HG03457 (cell line): ENCODE data around the gene RSPH10B2.
"Not testable (repeated sequence)": the region's sequence is repeated elsewhere in the genome, so short reads cannot be mapped to it uniquely, and the experiment has no call there.

Source experiments
- ATAC-seq: cut with Tn5 transposase; IDR thresholded peaks from one replicate; pipeline ENCODE4 v1.9.1; 2021; ENCODE audit warnings: moderate number of reproducible peaks; ENCODE audit not compliant: unreplicated experiment

Gene RSPH10B2

GRCh38 chr7:6837081-6837480 is 83.2 kb downstream of the RSPH10B2 start:
- ATAC-seq: not testable (repeated sequence)

GRCh38 chr7:6842278-6842921 is 88.5 kb downstream of the RSPH10B2 start:
- ATAC-seq: not testable (repeated sequence)

GRCh38 chr7:6843092-6843491 is 89.2 kb downstream of the RSPH10B2 start:
- ATAC-seq: not testable (repeated sequence)

- not testable (repeated sequence) for ATAC-seq
Observed at GRCh38 chr7:6843654-6844053, 89.8 kb downstream of the RSPH10B2 start.

- not testable (repeated sequence) for ATAC-seq
Observed at GRCh38 chr7:6845971-6846449, 92.1 kb downstream of the RSPH10B2 start.

- not testable (repeated sequence) for ATAC-seq
Observed at GRCh38 chr7:6847751-6848150, 93.8 kb downstream of the RSPH10B2 start.
